GM18505 (cell line): ENCODE results near the gene GDPGP1.
A peak's percentile ranks its signal among the peaks of the same experiment; 100 is the strongest.
"Not testable (repeated sequence)": the region's sequence is repeated elsewhere in the genome, so short reads cannot be mapped to it uniquely, and the experiment has no call there.

Experiments
- ATAC-seq: cut with Tn5 transposase; IDR thresholded peaks from one replicate; pipeline ENCODE4 v1.9.1; 2021; ENCODE audit not compliant: unreplicated experiment
- POLR2A ChIP-seq: IDR thresholded peaks from 4 replicates; pipeline ENCODE4 v1.6.1; 2011; ENCODE audit warnings: borderline replicate concordance; ENCODE audit not compliant: insufficient read depth, insufficient read length; ENCODE audit errors: extremely low read depth

Gene GDPGP1, protein sequence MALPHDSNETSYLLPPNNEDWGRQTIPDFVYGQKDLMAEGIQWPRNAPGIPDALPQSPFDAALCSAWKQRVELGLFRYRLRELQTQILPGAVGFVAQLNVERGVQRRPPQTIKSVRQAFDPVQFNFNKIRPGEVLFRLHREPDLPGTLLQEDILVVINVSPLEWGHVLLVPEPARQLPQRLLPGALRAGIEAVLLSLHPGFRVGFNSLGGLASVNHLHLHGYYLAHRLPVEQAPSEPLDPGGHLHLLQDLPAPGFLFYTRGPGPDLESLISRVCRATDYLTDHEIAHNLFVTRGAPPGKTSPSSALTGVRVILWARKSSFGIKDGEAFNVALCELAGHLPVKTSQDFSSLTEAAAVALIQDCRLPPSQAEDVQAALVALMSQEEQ

DNA sequence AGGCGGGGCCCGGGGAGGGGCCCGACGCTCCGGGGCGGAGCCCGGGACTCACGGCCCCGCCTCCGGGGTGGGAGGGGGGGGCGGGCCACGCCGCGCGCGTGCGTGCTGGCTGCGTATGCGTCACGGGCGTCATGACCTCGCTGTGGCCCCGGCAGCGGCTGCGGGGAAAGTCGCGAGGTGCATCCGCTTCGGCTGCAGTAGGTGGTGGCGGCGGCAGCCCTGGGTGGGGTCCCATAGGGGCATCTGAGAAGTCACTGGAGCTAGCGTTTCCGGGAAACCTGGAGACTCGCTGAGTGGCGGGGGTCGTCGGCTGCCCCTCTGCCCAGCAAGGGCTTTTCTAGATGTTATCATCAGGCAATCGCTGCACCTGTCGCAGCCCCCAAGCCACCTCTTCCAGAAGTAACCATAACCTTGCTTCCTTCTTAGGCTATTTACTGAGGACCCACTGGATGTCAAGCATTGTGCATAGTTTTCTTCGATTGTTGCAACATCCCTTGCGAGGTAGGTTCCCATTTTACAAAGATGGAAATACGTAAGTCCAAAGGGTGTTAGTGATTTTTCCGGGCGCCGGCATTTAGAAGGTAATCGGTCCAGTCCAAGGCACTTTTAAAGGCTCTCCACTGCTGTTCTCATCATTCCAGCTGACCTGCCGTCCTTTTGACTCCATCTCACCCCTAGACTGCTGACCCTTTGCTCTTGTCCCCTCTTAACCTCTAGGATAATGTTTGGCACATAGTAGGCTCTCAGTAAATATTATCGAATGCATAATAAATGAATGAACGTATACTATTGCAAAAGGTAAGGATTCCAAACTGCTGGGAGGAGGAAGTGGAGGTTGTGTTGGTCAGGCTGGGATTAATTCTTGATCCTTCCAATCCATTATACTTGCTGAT lies at the start of gene GDPGP1:
Gene GDPGP1, plus strand, starts transcription at position 114 of the 893 bp plus-strand sequence. CDS start 6,700 bp downstream, outside the sequence.
- ATAC-seq: no peak
- TF ChIP-seq POLR2A: peak; percentile 94

DNA sequence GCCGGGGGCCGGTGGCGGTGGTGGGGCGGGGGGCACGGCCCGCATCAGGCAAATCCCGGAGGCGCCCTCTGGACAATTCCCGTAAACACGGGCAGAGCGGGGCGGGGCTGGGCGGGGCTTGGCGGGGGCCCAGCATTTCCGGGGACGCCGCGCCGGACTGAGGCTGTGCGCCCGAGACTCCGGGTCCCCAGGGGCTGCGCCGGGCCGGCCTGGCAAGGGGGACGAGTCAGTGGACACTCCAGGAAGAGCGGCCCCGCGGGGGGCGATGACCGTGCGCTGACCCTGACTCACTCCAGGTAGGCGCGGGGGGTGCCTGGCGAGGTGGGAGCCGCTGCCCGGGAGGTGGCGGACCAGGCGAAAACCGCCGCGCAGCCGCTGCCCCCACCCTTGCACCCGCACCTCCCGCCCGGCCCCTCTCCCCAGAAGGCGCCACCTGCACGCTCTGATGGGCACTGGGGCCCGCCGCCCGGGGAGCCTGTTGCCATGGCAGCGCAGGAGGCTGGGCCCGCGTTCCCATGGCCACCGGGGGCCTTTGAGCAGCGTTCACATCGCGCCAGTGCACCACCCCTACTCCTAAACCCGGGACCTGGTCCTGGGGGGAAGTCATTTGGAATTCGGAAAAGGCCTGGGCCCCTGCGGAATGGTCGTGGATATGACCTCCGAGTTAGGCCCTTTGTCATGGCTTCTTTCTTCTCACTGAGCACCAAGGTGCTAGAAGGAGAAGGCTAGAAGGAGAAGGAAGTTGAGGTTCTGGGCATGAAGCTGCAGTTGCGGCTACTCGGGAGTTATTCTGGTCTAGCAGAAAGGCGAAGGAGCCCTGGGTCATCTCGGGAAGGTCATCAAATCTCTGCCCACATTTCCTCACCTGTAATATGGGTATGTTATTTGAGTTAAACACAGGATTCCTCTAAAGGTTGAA lies 49.0 kb upstream of the GDPGP1 start:
- TF ChIP-seq POLR2A: peak; percentile 43
- peak; percentile 74 for ATAC-seq

DNA sequence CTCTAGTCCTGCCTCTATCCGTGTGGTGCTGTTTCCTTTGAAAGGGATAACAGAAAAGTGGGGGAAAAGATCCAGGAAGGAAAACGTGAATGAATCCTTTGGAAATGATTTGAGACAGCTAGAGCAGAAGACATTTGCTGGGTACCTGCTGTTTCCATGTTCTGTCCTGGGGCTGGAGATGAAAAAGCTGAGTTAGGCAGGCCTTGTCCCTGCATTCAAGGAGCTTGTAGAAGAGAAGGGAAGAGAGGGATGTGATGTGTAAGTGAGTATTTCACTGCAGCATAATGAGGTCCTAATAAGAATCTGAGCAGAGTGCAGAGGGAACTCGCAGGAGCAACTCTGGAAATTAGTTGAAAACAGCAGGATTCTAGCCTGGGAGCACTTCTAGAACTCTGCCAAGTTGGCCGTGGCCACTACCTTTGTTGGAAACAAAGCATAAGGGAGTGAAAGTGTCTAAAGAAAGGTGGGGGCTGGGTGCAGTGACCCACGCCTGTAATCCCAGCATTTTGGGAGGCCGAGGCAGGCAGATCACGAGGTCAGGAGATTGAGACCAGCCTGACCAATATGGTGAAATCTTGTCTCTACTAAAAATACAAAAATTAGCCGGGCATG lies 46.6 kb upstream of the GDPGP1 start:
- no peak for TF ChIP-seq POLR2A
- ATAC-seq: no peak

DNA sequence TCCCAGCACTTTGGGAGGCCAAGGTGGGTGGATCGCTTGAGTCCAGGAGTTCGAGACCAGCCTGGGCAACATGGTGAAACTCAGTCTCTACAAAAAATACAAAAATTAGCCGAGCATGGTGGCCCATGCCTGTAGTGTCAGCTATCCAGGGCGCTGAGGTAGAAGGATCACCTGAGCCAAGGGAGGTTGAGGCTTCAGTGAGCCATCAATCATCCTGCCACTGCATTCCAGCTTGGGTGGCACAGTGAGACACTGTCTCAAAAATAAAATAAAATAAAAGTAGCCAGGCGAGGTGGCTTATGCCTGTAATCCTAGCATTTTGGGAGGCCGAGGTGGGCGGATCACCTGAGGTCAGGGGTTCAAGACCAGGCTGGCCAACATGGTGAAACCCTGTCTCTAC lies 45.9 kb upstream of the GDPGP1 start:
- not testable (repeated sequence) for ATAC-seq

DNA sequence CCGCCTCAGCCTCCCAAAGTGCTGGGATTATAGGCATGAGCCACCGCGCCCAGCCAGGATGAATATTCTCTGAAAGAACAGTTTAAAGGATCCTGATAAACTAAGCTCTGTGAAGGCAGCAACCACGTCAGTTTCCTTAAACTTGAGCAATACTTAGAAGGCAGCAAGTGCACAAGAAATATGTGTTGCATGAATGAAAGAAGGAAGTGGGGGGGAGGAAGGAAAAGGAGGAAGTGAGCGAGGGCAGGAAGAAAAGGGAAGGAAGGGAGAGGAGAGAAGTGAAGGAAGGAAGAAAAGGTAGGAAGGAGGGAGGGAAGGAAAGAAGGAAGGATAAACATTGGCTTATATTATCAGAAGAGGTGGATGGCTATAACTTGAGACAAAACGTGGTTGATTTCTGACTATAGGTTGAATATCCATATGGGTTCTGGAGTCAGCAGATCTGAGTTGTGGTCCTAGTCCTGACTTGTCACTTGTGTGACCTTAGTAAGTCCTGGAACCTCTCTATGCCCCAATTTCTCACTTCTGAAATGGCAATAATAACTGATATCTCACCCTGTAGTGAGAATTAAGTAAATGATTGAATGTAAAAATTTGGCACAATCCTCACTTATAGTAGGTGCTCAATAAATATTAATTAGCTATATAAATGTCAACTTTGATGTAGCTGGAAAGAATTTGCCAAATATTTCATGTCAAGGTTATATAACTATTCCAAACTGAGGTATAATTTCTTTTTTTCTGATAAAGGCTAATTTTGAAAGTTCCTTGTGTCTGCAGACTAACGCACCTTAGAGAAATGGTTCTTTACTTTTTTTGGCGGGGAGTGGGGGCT lies 44.9 kb upstream of the GDPGP1 start:
- TF ChIP-seq POLR2A: no peak
- no peak for ATAC-seq

DNA sequence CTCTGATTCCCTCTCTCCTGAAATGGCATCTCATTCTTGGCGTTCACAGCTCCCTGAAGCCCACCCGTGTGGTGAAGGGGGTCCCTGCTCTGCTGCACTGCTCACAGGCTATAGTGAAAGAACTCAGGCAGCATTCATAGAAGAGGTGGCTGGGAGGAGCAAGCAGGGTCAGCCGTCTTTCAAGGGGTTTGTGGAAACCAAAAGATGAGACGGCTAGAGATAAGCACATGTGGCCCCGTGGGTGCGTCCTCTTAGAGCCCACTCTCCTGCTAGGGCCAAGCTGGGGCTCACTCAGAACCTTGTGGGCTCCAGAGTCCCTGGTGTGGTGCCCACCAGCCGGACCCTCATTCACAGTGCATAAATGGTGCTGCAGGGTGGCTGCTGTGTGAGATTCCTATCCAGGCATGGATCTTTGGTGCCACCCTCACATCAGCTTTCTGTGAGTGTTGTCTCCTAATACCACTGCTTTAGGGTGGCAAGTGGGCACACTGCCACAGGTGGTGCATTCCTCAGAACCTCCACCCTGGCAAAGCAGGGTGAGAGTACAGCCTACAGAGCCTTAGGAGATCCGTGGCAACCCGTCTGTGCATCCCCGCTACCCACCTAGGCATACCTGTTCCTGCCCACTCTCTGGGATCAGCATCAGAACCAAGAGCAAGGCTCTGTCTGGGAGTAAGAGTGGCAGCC lies 44.1 kb upstream of the GDPGP1 start:
- ATAC-seq: no peak

DNA sequence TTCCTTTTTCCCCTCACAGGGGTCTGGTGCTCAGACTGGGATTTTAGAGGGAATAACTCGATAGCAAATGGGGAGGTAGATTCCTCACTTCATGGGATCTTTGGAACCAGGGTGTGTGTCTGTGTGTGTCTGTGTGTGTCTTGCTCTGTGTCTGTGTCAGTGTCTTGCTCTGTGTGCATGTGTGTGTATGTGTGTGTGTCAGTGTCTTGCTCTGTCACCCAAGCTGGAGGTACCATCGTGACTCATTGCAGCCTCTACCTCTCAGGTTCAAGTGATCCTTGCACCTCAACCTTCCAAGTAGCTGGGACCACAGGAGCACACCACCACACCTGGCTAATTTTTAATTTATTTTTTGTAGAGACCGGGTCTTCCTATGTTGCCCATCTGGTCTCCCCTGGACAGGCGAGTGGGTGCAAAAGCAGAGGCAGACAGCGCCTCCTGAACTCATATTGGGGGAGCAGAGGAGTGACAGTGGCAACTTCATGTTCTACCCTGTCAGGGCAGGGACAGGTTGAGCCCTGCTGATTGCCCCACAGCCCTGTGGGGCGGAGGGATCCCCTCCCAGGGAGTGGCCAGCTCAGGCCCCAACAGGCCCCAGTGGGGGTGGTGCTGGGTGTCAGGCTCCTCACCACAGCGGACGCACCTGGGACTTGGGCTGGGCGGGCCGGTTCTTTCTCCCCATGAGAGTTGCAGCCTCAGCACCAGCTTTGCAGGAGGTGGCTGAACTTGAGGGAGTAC lies 43.2 kb upstream of the GDPGP1 start:
- ATAC-seq: peak; percentile 38
- peak; percentile 12 for TF ChIP-seq POLR2A

More for the DNA sequence above, 44.1 kb upstream of the GDPGP1 start:
- no peak for TF ChIP-seq POLR2A

DNA sequence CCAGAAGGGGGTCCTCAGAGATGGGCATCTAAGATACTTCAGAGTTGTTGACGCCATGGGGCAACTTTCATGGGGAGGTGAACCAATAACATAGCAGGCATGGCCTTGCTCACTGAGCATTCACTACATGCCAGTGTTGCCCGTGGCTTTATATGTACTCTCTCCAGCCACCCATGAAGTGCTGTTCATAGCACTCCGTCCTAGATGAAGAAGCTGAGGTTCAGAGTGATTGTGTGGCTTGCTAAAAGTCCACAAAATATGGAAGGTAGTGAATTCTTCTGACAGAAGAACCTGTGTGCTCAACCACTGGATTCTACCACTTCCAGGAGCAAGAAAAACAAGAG lies 42.7 kb upstream of the GDPGP1 start:
- ATAC-seq: peak; percentile 4
- TF ChIP-seq POLR2A: no peak

DNA sequence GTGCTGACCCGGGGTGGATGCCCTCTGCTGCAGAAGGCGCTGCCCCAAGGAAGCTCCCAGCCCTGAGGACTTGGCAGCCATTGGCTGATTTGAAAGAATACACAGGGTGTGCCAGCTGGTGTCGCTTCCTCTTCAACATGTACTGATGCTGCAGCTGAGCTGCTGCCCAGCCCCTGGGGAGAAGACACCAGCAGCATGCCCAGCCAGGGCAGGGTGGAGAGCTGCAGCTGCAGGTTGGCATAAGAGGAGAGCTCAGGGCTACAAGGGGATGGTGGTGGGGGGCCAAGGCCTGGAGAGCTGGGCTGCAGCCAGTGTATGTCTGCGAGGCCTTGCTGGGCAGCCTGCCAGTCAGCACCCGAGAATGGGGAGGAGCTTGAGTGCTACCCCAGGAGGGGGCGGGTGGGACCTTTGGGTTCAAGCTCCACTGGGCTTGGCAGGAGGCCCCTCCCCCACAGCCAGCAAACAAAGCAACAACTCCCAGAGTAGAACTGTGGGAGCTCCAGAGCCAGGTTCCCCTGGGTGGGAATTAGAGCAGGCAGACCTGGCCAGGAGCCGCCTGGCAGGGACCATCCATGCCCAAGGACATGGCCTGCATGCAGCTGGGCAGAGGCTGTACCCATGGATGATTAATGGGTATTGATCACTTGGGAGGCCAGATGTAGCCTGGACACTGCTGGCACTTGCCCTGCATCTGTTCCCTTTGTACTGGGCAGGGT lies 42.1 kb upstream of the GDPGP1 start:
- peak; percentile 51 for TF ChIP-seq POLR2A
- peak; percentile 64 for ATAC-seq
